Trophoblast cell (in vitro differentiated cells and primary cell): ENCODE results near the gene SHMT2.

Experiments used
- DNase-seq, 2 donors: peaks; one replicate each; pipeline ENCODE4 v3.0.0-alpha.2; 2016
- H2AFZ ChIP-seq: 2 replicates; pipeline ENCODE4 v1.6.1; 2013; ENCODE audit warnings: low read length, moderate library complexity, mild to moderate bottlenecking; ENCODE audit not compliant: insufficient read depth, poor library complexity
- H2AK5ac ChIP-seq: 2 replicates; pipeline ENCODE4 v1.6.1; 2013; ENCODE audit warnings: mild to moderate bottlenecking, low read length
- H2BK120ac ChIP-seq: 2 replicates; pipeline ENCODE4 v1.6.1; 2013; ENCODE audit warnings: low read length, mild to moderate bottlenecking, moderate library complexity; ENCODE audit not compliant: insufficient read depth, poor library complexity
- H2BK12ac ChIP-seq: 2 replicates; pipeline ENCODE4 v1.6.1; 2013; ENCODE audit warnings: mild to moderate bottlenecking, low read length, moderate library complexity
- H2BK5ac ChIP-seq: 2 replicates; pipeline ENCODE4 v1.6.1; 2013; ENCODE audit warnings: low read length, low read depth, moderate library complexity, mild to moderate bottlenecking; ENCODE audit not compliant: poor library complexity
- H3K14ac ChIP-seq: 2 replicates; pipeline ENCODE4 v1.6.1; 2013; ENCODE audit warnings: mild to moderate bottlenecking, low read length
- H3K18ac ChIP-seq: 2 replicates; pipeline ENCODE4 v1.6.1; 2013; ENCODE audit warnings: mild to moderate bottlenecking, low read length
- H3K23ac ChIP-seq: 2 replicates; pipeline ENCODE4 v1.6.1; 2013; ENCODE audit warnings: low read length
- H3K27ac ChIP-seq: 2 replicates; pipeline ENCODE4 v1.5.1; 2013; ENCODE audit warnings: low read depth, mild to moderate bottlenecking, inconsistent platforms, low read length, moderate library complexity
- H3K27me3 ChIP-seq: 2 replicates; pipeline ENCODE4 v1.6.1; 2013; ENCODE audit warnings: inconsistent platforms, mild to moderate bottlenecking, low read length, moderate library complexity; ENCODE audit not compliant: insufficient read depth
- H3K36me3 ChIP-seq, 2 experiments: 1 replicate in 1 of 2; 2 replicates in 1 of 2; pipeline ENCODE4 v1.6.1; 2013; ENCODE audit warnings: low read length in 2 of 2, mild to moderate bottlenecking in 2 of 2, moderate library complexity in 1 of 2; ENCODE audit not compliant: insufficient read depth in 2 of 2, control insufficient read depth in 1 of 2
- H3K4ac ChIP-seq: 2 replicates; pipeline ENCODE4 v1.6.1; 2013; ENCODE audit warnings: low read depth, mild to moderate bottlenecking, low read length, moderate library complexity
- H3K4me1 ChIP-seq, 2 experiments: 1 replicate in 1 of 2; 2 replicates in 1 of 2; pipeline ENCODE4 v1.6.1; 2013; ENCODE audit warnings: low read length in 2 of 2, mild to moderate bottlenecking in 2 of 2, moderate library complexity in 1 of 2; ENCODE audit not compliant: insufficient read depth in 2 of 2, control insufficient read depth in 1 of 2
- H3K4me2 ChIP-seq: 2 replicates; pipeline ENCODE4 v1.6.1; 2013; ENCODE audit warnings: inconsistent platforms, mild to moderate bottlenecking, low read length, moderate library complexity
- H3K4me3 ChIP-seq: 2 replicates; pipeline ENCODE4 v1.5.1; 2013; ENCODE audit warnings: mild to moderate bottlenecking, low read depth, low read length, inconsistent platforms
- H3K79me1 ChIP-seq: one replicate; pipeline ENCODE4 v1.6.1; 2013; ENCODE audit warnings: low read length
- H3K79me2 ChIP-seq: 2 replicates; pipeline ENCODE4 v1.6.1; 2013; ENCODE audit warnings: low read length, mild to moderate bottlenecking; ENCODE audit not compliant: control insufficient read depth, insufficient read depth, poor library complexity
- H3K9ac ChIP-seq: 2 replicates; pipeline ENCODE4 v1.6.1; 2013; ENCODE audit warnings: mild to moderate bottlenecking, low read length
- H3K9me3 ChIP-seq: 2 replicates; pipeline ENCODE4 v1.6.1; 2013; ENCODE audit warnings: low read depth, mild to moderate bottlenecking, control low read depth, inconsistent platforms, low read length; ENCODE audit not compliant: insufficient read depth
- H4K12ac ChIP-seq: 2 replicates; pipeline ENCODE4 v1.6.1; 2013; ENCODE audit warnings: low read depth, mild to moderate bottlenecking, low read length, moderate library complexity
- H4K8ac ChIP-seq: 2 replicates; pipeline ENCODE4 v1.6.1; 2013; ENCODE audit warnings: low read depth, mild to moderate bottlenecking, low read length, moderate library complexity
- H4K91ac ChIP-seq: one replicate; pipeline ENCODE4 v1.6.1; 2013; ENCODE audit warnings: low read depth, mild to moderate bottlenecking, low read length, moderate library complexity
- WGBS: extraction: QIAGEN DNeasy Blood & Tissue Kit; methylation state at CpG from one replicate; pipeline ENCODE4 v1.1.7; 2013; ENCODE audit warnings: missing lambda C conversion rate; ENCODE audit not compliant: insufficient read length, insufficient coverage; ENCODE audit errors: extremely low coverage; 5-methylcytosine and 5-hydroxymethylcytosine counted together

SHMT2 gene

GRCh38 chr12:57234571-57235016 lies 5.1 kb downstream of the SHMT2 start:
- no peak overlapping the region for H4K8ac ChIP-seq
- H3K4me1 ChIP-seq = peaks cover 13 to 20% of the 10 kb centered on the region in 2 experiments
- no peak overlapping the region for H2BK120ac ChIP-seq
- no peak overlapping the region for H3K27ac ChIP-seq
- no peak overlapping the region for H2AK5ac ChIP-seq
- H3K23ac ChIP-seq = no peak overlapping the region
- no peak overlapping the region for H3K9ac ChIP-seq
- peaks cover 36% of the 10 kb centered on the region for H3K27me3 ChIP-seq
- peaks cover 12% of the 10 kb centered on the region for H3K9me3 ChIP-seq
- no CpG with 5 or more reads among the region's 10 CpGs for WGBS
- H3K14ac ChIP-seq = no peak overlapping the region
- H3K4me2 ChIP-seq = no peak overlapping the region
- no peak overlapping the region for H2AFZ ChIP-seq
- no peak overlapping the region for H2BK5ac ChIP-seq
- no peak overlapping the region for H4K12ac ChIP-seq
- H3K79me2 ChIP-seq = peaks cover 13% of the 10 kb centered on the region
- H3K79me1 ChIP-seq = peaks cover 10% of the 10 kb centered on the region
- no peak overlapping the region for H3K4me3 ChIP-seq
- no peak overlapping the region for H3K18ac ChIP-seq
- H4K91ac ChIP-seq = no peak overlapping the region
- no peak overlapping the region for H3K4ac ChIP-seq
- H3K36me3 ChIP-seq = peaks cover 36 to 38% of the 10 kb centered on the region in 2 experiments
- no peak overlapping the region for H2BK12ac ChIP-seq
- DNase-seq = no peak

GRCh38 chr12:57235017-57235727 lies 5.7 kb downstream of the SHMT2 start:
- H2BK5ac ChIP-seq = no peak overlapping the region
- no peak overlapping the region for H3K4me3 ChIP-seq
- peaks cover 5% of the 10 kb centered on the region for H3K79me1 ChIP-seq
- H3K4me1 ChIP-seq = peaks cover 17 to 20% of the 10 kb centered on the region in 2 experiments
- H4K91ac ChIP-seq = no peak overlapping the region
- no peak overlapping the region for H3K23ac ChIP-seq
- H3K18ac ChIP-seq = no peak overlapping the region
- peaks cover 12% of the 10 kb centered on the region for H3K9me3 ChIP-seq
- H3K9ac ChIP-seq = no peak overlapping the region
- no CpG with 5 or more reads among the region's 26 CpGs for WGBS
- no peak overlapping the region for H2AK5ac ChIP-seq
- peaks cover 42% of the 10 kb centered on the region for H3K27me3 ChIP-seq
- no peak overlapping the region for H4K12ac ChIP-seq
- no peak overlapping the region for H2BK12ac ChIP-seq
- no peak overlapping the region for H3K14ac ChIP-seq
- H4K8ac ChIP-seq = no peak overlapping the region
- H3K36me3 ChIP-seq = peaks cover 36 to 38% of the 10 kb centered on the region in 2 experiments
- H3K4ac ChIP-seq = no peak overlapping the region
- no peak for DNase-seq
- H3K4me2 ChIP-seq = no peak overlapping the region
- H2AFZ ChIP-seq = no peak overlapping the region
- H2BK120ac ChIP-seq = no peak overlapping the region
- H3K27ac ChIP-seq = no peak overlapping the region
- H3K79me2 ChIP-seq = peaks cover 7% of the 10 kb centered on the region

GRCh38 chr12:57235728-57236131 lies 6.2 kb downstream of the SHMT2 start:
- Histone ChIP-seq H3K79me1 (peaks cover under 1% of the 10 kb centered on the region), H2AFZ (no peak overlapping the region), H2AK5ac (no peak overlapping the region), H3K23ac (no peak overlapping the region), H3K9ac (no peak overlapping the region), H2BK12ac (no peak overlapping the region), H3K18ac (no peak overlapping the region), H2BK120ac (no peak overlapping the region), H3K4me2 (no peak overlapping the region), H4K12ac (no peak overlapping the region), H4K91ac (no peak overlapping the region), H3K27me3 (peaks cover 47% of the 10 kb centered on the region), H3K14ac (no peak overlapping the region), H2BK5ac (no peak overlapping the region), H3K4me1 (peaks cover 16 to 20% of the 10 kb centered on the region in 2 experiments), H3K4me3 (no peak overlapping the region), H3K27ac (no peak overlapping the region), H3K9me3 (peaks cover 12% of the 10 kb centered on the region), H4K8ac (no peak overlapping the region), H3K36me3 (peaks cover 36 to 37% of the 10 kb centered on the region in 2 experiments), H3K4ac (no peak overlapping the region), H3K79me2 (peaks cover 2% of the 10 kb centered on the region)
- no peak for DNase-seq
- WGBS = no CpG with 5 or more reads among the region's 8 CpGs

- Histone ChIP-seq H2BK5ac (no peak overlapping the region), H3K23ac (no peak overlapping the region), H2AFZ (no peak overlapping the region), H3K4me1 (peaks cover 18 to 25% of the 10 kb centered on the region in 2 experiments), H4K12ac (no peak overlapping the region), H3K36me3 (peaks cover 33% of the 10 kb centered on the region in 2 experiments), H2BK12ac (no peak overlapping the region), H3K14ac (no peak overlapping the region), H4K91ac (no peak overlapping the region), H4K8ac (no peak overlapping the region), H2BK120ac (no peak overlapping the region), H3K4ac (no peak overlapping the region), H3K27ac (no peak overlapping the region), H3K27me3 (peaks cover 54% of the 10 kb centered on the region), H3K79me2 (peaks cover 2% of the 10 kb centered on the region), H3K4me2 (no peak overlapping the region), H3K79me1 (no peaks in the 10 kb centered on the region), H3K4me3 (no peak overlapping the region), H2AK5ac (no peak overlapping the region), H3K9ac (no peak overlapping the region), H3K9me3 (peaks cover 12% of the 10 kb centered on the region), H3K18ac (no peak overlapping the region)
- DNase-seq = no peak
- WGBS = no CpG with 5 or more reads among the region's 40 CpGs
Observed at GRCh38 chr12:57236201-57236924, 6.9 kb downstream of the SHMT2 start.
